ENCODE data around the gene L3HYPDH.
A peak's percentile ranks its signal among the peaks of the same experiment; 100 is the strongest.

L3HYPDH gene

DNA sequence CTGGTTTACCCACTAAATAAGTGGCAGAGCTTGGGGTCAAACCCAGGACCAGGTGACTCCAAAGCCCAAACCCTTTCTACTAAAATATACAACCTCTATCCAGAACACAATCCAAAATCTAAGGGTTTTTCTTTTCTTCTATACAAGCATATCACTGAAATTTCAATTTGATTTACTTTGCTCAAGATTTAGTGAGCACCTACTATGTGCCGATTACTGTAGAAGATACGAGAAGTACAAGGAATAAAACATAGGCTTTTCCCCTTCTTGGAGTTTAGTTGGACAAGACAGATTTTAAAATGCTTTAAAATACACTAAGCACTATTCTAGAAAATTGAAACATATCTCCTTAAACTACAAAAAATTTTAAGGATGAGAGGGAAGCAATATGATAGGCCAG lies 2.8 kb downstream of the L3HYPDH start:
- H3K4me3 ChIP-seq (ENCODE audit: low read length): peak overlapping the region; percentile 24
- no peak for DNase-seq (ENCODE audit: low read depth)
- TF ChIP-seq CTCF (conservative IDR thresholded peaks at IDR 0.05; ENCODE audit: low read length): no peak

- no peak overlapping the region for H3K4me3 ChIP-seq (ENCODE audit: low read length)
- no peak for DNase-seq (ENCODE audit: low read depth)
- no peak for TF ChIP-seq CTCF (conservative IDR thresholded peaks at IDR 0.05; ENCODE audit: low read length)
Measured at GRCh38 chr14:59480166-59480565, 4.0 kb downstream of the L3HYPDH start.

DNA sequence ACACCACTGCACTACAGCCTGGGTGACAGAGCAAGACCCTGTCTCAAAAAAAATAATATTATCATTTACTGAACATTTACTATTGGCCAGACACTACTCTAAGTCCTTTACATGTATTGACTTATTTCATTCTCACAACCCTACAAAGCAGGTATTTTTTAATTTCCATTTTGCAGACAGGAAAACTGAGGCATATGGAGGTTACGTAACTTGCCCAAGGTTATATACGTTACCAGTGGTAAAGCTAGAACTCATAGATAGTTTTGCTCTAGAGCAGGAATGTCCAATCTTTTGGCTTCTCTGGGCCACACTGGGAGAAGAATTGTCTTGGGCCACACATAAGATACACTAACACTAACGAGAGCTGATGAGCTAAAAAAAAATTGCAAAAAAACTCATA lies 5.7 kb downstream of the L3HYPDH start:
- TF ChIP-seq CTCF (conservative IDR thresholded peaks at IDR 0.05; ENCODE audit: low read length): no peak
- no peak overlapping the region for H3K4me3 ChIP-seq (ENCODE audit: low read length)
- no peak for DNase-seq (ENCODE audit: low read depth)

DNA sequence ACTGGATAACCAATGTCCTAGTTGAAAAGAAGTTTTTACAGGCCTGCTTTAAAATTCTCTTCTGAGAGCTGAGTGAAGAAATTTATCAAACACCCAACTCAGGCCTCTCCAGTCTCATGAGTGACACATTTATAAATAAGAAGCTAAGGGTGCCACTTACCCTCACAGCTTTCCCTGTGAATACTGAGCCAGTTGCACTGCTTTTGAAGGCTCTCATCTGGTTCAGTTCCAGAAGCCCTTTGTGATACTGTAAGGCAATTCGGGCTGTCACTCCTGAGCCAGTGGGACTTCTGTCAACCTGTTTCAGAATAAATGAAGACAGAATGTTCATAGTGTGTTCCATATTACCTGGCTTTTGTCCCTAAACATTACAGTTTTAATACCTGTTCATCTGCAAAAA lies 8.5 kb downstream of the L3HYPDH start:
- no peak for TF ChIP-seq CTCF (conservative IDR thresholded peaks at IDR 0.05; ENCODE audit: low read length)
- DNase-seq (ENCODE audit: low read depth): no peak
- no peak overlapping the region for H3K4me3 ChIP-seq (ENCODE audit: low read length)

- TF ChIP-seq CTCF (conservative IDR thresholded peaks at IDR 0.05; ENCODE audit: low read length): no peak
- DNase-seq (ENCODE audit: low read depth): peak; percentile 12
- no peak overlapping the region for H3K4me3 ChIP-seq (ENCODE audit: low read length)
Measured at GRCh38 chr14:59474172-59474571, 10.0 kb downstream of the L3HYPDH start.

- no peak for DNase-seq (ENCODE audit: low read depth)
- peak within 1 kb of the TSS; percentile 60 for H3K4me3 ChIP-seq (ENCODE audit: low read length)
Measured at GRCh38 chr14:59465316-59466135, 18.7 kb downstream of the L3HYPDH start, which contains the start of gene GPR135. GPR135 (minus strand) TSS chr14:59465380; CDS start chr14:59465226, 154 bp downstream.

More at GRCh38 chr14:59465316-59466135, 18.7 kb downstream of the L3HYPDH start, which contains the start of gene GPR135:
- TF ChIP-seq CTCF (conservative IDR thresholded peaks at IDR 0.05; ENCODE audit: low read length): no peak

Data from AG10803 (cell line).